Neural crest cell (in vitro differentiated cells): Measurements from ENCODE around the gene RASSF6. TPM values are rescaled to one million over a fixed set of nuclear protein-coding genes. Genes with fewer than 3 reads are reported as not detected.

Source experiments
- DNase-seq: peaks from one replicate; pipeline ENCODE4 v3.0.0; 2021; ENCODE audit warnings: low read depth, mixed read lengths, low spot score
- H3K27ac Mint-ChIP-seq: one replicate; pipeline ENCODE4 v1.8.0; 2021; ENCODE audit warnings: mild to moderate bottlenecking, mixed read lengths; ENCODE audit not compliant: unreplicated experiment
- H3K27me3 Mint-ChIP-seq: 2 replicates; pipeline ENCODE4 v1.8.0; 2021; ENCODE audit warnings: low read depth, mild to moderate bottlenecking, mixed read lengths
- H3K36me3 Mint-ChIP-seq: 2 replicates; pipeline ENCODE4 v1.8.0; 2021; ENCODE audit warnings: low read depth, mild to moderate bottlenecking, mixed read lengths
- H3K4me1 Mint-ChIP-seq: 2 replicates; pipeline ENCODE4 v1.8.0; 2021; ENCODE audit warnings: mixed read lengths
- H3K4me3 Mint-ChIP-seq: one replicate; pipeline ENCODE4 v1.8.0; 2021; ENCODE audit warnings: mild to moderate bottlenecking, mixed read lengths
- H3K9me3 Mint-ChIP-seq: 2 replicates; pipeline ENCODE4 v1.8.0; 2021; ENCODE audit warnings: mixed read lengths
- total RNA-seq: library from RNA; stranded (reverse); gene quantifications from 2 replicates; pipeline ENCODE4 v1.2.1, GENCODE V29; 2021
- TF ChIP-seq, protein P1 (sequence below): fragments of 200-600 bp; sonication (generic); conservative IDR thresholded peaks from 2 replicates; pipeline ENCODE4 v1.5.0; 2021; ENCODE audit warnings: antibody characterized with exemption, mild to moderate bottlenecking

RASSF6 gene
- total RNA-seq, 1 donor from 2014 or later = not detected

DNA sequence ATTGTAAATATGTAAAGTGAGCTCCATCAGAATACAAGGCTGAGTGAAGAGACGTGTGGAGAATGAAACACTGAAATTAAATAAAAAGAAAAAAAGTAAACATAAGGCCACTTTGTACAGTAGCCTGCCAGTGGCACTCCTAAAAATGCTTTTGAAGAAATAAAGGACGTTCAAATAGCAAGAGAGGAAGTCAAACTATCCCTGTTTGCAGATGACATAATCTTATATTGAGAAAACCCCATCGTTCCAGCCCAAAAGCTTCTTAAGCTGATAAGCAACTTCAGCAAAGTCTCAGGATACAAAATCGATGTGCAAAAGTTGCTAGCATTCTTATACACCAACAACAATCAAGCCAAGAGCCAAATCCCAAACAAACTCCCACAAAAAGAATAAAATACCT, 24.2 kb downstream of the RASSF6 start:
- no peak overlapping the region for H3K27ac Mint-ChIP-seq
- no peak for DNase-seq
- no peaks in the 10 kb centered on the region for H3K9me3 Mint-ChIP-seq
- H3K4me3 Mint-ChIP-seq = no peak overlapping the region
- TF ChIP-seq, protein P1, sequence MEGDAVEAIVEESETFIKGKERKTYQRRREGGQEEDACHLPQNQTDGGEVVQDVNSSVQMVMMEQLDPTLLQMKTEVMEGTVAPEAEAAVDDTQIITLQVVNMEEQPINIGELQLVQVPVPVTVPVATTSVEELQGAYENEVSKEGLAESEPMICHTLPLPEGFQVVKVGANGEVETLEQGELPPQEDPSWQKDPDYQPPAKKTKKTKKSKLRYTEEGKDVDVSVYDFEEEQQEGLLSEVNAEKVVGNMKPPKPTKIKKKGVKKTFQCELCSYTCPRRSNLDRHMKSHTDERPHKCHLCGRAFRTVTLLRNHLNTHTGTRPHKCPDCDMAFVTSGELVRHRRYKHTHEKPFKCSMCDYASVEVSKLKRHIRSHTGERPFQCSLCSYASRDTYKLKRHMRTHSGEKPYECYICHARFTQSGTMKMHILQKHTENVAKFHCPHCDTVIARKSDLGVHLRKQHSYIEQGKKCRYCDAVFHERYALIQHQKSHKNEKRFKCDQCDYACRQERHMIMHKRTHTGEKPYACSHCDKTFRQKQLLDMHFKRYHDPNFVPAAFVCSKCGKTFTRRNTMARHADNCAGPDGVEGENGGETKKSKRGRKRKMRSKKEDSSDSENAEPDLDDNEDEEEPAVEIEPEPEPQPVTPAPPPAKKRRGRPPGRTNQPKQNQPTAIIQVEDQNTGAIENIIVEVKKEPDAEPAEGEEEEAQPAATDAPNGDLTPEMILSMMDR = no peak
- H3K27me3 Mint-ChIP-seq = no peaks in the 10 kb centered on the region
- H3K4me1 Mint-ChIP-seq = peaks cover 5% of the 10 kb centered on the region
- no peaks in the 10 kb centered on the region for H3K36me3 Mint-ChIP-seq

GRCh38 chr4:73593631-73594241, 26.5 kb downstream of the RASSF6 start:
- H3K9me3 Mint-ChIP-seq = no peaks in the 10 kb centered on the region
- no peaks in the 10 kb centered on the region for H3K27me3 Mint-ChIP-seq
- no peaks in the 10 kb centered on the region for H3K4me1 Mint-ChIP-seq
- no peaks in the 10 kb centered on the region for H3K36me3 Mint-ChIP-seq
- H3K4me3 Mint-ChIP-seq = no peak overlapping the region
- peak; percentile 15 for DNase-seq
- TF ChIP-seq, protein P1 = peak; percentile 73
- H3K27ac Mint-ChIP-seq = no peak overlapping the region

DNA sequence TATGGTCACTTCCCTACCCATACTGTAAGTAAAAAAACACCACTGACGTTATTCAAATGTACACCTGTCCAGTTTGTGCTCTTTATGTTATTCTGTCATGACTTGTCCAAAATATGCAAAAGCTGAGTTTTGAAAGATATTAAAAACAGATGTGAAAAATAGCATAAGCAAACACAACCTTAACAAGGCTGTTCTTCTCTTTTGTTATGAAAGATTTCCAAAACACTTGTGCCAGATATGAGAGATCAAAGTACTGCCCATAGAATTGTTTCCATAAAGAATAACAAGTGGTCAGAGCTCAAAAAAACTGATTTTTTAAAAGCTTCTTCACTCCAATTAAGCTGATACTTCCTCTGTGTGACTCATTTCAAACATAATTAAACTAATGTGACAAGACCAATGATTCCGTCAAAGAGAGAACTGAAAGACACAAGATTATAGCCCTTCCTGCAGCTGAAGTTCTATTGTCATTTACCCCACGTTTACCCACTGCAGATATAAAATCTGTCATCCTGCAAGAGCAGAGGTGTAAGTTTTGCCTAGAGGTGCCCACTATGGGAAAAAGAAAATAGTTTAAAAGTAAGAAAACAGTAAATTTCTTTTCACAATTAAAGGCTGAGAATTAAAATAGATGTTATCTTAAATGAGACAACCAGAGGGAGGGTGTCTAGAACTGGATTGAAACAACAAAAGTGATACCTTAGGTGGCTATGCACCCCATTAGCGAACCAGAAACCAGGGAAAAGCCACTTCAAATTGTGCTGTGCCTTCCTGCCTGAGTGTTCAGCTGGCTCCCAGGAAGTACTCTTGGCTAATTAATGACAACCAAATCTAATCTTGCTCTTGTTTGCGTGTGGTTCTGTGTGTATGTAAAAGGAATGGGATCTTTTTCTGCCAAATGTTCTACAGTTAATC, 30.1 kb downstream of the RASSF6 start:
- H3K27ac Mint-ChIP-seq = no peak overlapping the region
- TF ChIP-seq, protein P1 = no peak
- DNase-seq = no peak
- no peaks in the 10 kb centered on the region for H3K9me3 Mint-ChIP-seq
- no peaks in the 10 kb centered on the region for H3K36me3 Mint-ChIP-seq
- H3K27me3 Mint-ChIP-seq = no peaks in the 10 kb centered on the region
- no peak overlapping the region for H3K4me3 Mint-ChIP-seq
- H3K4me1 Mint-ChIP-seq = no peaks in the 10 kb centered on the region

DNA sequence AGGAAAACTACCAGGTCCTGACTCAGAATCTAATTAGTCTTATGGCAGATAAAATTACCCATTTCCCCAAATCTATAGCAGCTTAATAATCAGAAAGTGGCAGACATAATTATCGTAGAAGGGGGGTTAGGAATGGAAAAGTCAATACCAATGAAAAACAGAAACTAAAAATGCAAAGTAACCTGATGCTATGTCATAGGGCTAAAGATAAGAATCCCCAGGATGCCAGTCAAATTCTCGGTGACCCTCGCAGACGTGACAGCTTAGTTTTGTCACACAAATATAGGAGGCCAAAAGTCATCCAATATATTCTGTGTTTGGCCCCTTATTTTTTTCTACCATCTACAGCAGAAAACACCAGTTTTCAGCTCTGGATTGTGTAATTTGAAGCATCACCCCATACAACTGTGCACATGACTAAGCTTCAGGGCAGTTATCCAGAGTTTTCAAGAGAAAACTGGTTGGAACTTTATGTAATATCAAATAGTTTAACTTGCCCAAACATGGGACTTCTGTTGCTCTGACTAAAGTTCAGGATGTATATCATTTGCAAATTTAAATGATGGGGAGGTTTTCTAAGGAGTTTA, 30.9 kb downstream of the RASSF6 start:
- Mint-ChIP-seq H3K36me3 (no peaks in the 10 kb centered on the region), H3K4me3 (no peak overlapping the region), H3K9me3 (no peaks in the 10 kb centered on the region), H3K27ac (no peak overlapping the region), H3K27me3 (no peaks in the 10 kb centered on the region), H3K4me1 (no peaks in the 10 kb centered on the region)
- no peak for DNase-seq
- TF ChIP-seq, protein P1 = no peak

- no peaks in the 10 kb centered on the region for H3K4me1 Mint-ChIP-seq
- no peaks in the 10 kb centered on the region for H3K36me3 Mint-ChIP-seq
- no peak overlapping the region for H3K4me3 Mint-ChIP-seq
These were observed 31.6 kb downstream of the RASSF6 start for GRCh38 chr4:73588613-73589012.

More at GRCh38 chr4:73588613-73589012, 31.6 kb downstream of the RASSF6 start:
- TF ChIP-seq, protein P1 = no peak
- Mint-ChIP-seq H3K27me3 (no peaks in the 10 kb centered on the region), H3K27ac (no peak overlapping the region), H3K9me3 (no peaks in the 10 kb centered on the region)
- no peak for DNase-seq
